Aorta (tissue), 5 donors: ENCODE measurements around the gene ZSWIM7. TPM values are rescaled to one million over a fixed set of nuclear protein-coding genes. Genes with fewer than 3 reads are reported as not detected.
"Not testable (repeated sequence)": the region's sequence is repeated elsewhere in the genome, so short reads cannot be mapped to it uniquely, and the experiment has no call there.

ENCODE experiments used
- ATAC-seq: fragments of 200-7000 bp; cut with Tn5 transposase; one replicate; pipeline ENCODE4 v1.9.1; 2022; ENCODE audit warnings: moderate library complexity; ENCODE audit not compliant: low FRiP score
- DNase-seq, 2 donors: peaks; one replicate each; pipeline ENCODE4 v3.0.0-alpha.2; 2020
- H3K27ac ChIP-seq, 2 donors: one replicate each; pipeline ENCODE4 v1.5.1; 2013; ENCODE audit warnings: low read length in 2 of 2, mild to moderate bottlenecking in 2 of 2, moderate library complexity in 2 of 2, control low read depth in 1 of 2, inconsistent platforms in 1 of 2, low read depth in 1 of 2
- H3K27me3 ChIP-seq, 2 donors: one replicate each; pipeline ENCODE4 v1.6.1; 2013; ENCODE audit warnings: control low read depth in 1 of 2, low read length in 1 of 2, mild to moderate bottlenecking in 1 of 2, moderate library complexity in 1 of 2; ENCODE audit not compliant: insufficient read depth in 2 of 2, control insufficient read depth in 1 of 2
- H3K36me3 ChIP-seq, 2 donors: one replicate each; pipeline ENCODE4 v1.6.1; 2013; ENCODE audit warnings: control low read depth in 1 of 2, low read length in 1 of 2, mild to moderate bottlenecking in 1 of 2; ENCODE audit not compliant: insufficient read depth in 2 of 2, control insufficient read depth in 1 of 2
- H3K4me1 ChIP-seq, 2 donors: one replicate each; pipeline ENCODE4 v1.6.1; 2013; ENCODE audit warnings: low read length in 2 of 2, control low read depth in 1 of 2, mild to moderate bottlenecking in 1 of 2, moderate library complexity in 1 of 2; ENCODE audit not compliant: insufficient read depth in 2 of 2, control insufficient read depth in 1 of 2
- H3K4me3 ChIP-seq, 2 donors: one replicate each; pipeline ENCODE4 v1.5.1; 2013; ENCODE audit warnings: low read length in 2 of 2, control low read depth in 1 of 2, mild to moderate bottlenecking in 1 of 2
- H3K9me3 ChIP-seq: one replicate; pipeline ENCODE4 v1.6.1; 2013; ENCODE audit warnings: mild to moderate bottlenecking, low read length; ENCODE audit not compliant: control insufficient read depth
- WGBS, 2 donors: extraction: QIAGEN DNeasy Blood & Tissue Kit; methylation state at CpG; one replicate each; pipeline ENCODE4 v1.1.7; 2013; 5-methylcytosine and 5-hydroxymethylcytosine counted together
- intact Hi-C, 2 donors: fragments of 100-400 bp; cut with DNase I; formaldehyde crosslinking; loops; one replicate each; pipeline versions ENCODE4 v1.14.2 to v1.15.0; 2022
- polyA plus RNA-seq, 2 donors: library from polyadenylated mRNA; stranded (reverse); fragments of 200-250 nt; gene quantifications; one replicate each; pipeline ENCODE4 v1.2.3, GENCODE V29; 2013
- total RNA-seq, 2 donors: library from RNA; stranded (reverse); fragmentation: NEBNext Ultra II Directional; extraction: Animal tissue kit (Norgen Biotek cat#: 25700); gene quantifications; one replicate each; pipeline ENCODE4 v1.2.1, GENCODE V29; 2021
- donor health status: healthy with polysubstance abuse.
- donor health status: Bipolar disorder and iron deficiency.
- donor health status: DM: no; HTN: no; CAD: no.
- donor health status: DM: no; HTN: no; CAD: no.
- donor health status: DM: yes; HTN: yes; CAD: no.

The ZSWIM7 gene
- total and polyA plus RNA-seq, 4 donors = 14.6 to 38.1 (median 22.4) TPM

DNA sequence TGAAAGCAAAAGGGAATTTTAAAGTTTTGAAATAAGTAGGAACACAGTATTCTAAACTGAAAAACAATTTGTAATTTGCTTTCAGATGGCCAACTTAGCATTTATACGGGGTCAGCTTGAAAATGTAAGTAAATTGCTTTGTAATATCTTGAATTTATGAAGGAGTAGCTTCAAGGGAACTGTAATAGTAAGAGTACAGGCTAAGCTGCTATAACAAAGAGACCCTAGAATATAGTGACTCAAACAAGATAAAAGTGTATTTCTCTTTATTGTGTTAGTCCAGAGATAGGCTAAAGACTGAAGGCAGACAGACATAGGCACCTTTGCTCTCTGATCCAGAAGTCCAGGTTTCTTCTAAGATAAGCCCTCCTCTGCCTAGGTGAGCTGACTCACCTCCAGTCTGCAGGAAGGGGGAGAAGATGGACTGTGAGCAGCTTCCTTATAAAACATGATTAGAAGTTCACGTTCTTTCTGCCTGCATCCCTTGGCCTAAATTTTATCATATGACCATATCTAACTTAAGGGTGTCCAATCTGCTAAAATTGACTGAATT is 3.3 kb upstream of the ZSWIM7 start:
- Histone ChIP-seq H3K27me3 (no peaks in the 10 kb centered on the region), H3K4me3 (no peak overlapping the region), H3K4me1 (no peaks in the 10 kb centered on the region), H3K9me3 (no peaks in the 10 kb centered on the region), H3K36me3 (peaks cover 6 to 16% of the 10 kb centered on the region in 2 donors), H3K27ac (no peak overlapping the region)
- intact Hi-C loops = no loop called here
- DNase-seq = no peak
- ATAC-seq = no peak
- 95% methylated on average over 2 of the region's 2 CpGs for WGBS, 2 donors

DNA sequence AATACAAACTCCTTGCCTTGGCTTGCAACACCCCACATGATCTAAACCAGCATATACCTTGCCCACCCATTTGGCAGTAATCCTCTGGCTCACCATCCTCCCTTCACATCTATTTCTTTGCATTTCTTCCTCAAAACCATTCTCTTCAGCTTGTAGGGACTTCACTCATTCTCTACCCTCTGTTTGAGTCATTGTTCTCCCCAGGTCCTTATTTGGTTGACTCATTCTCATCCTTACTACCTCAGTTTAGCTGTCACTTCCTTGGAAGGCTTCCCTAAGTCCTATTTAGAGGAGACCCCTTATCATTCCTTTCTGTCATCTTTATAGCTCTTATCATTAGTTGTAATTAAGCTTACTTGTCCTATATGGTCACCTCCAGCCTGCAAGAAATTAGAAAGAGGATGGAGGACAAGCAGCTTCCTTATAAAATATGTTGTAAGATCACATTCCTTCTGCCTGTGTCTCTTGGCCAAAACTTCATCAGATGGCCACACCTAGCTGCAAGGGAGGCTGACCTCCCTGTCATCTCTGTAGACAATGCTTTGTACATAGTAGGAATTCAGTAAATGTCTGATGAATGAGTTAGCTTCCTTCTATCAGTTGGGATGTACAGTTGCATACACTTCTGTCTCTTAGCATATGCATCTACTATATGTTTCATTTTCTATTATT is 1.9 kb upstream of the ZSWIM7 start:
- Histone ChIP-seq H3K9me3 (no peaks in the 10 kb centered on the region), H3K36me3 (peaks cover 6 to 13% of the 10 kb centered on the region in 2 donors), H3K27me3 (no peaks in the 10 kb centered on the region), H3K27ac (no peak overlapping the region), H3K4me3 (peak overlapping the region in 1 of 2 donors; percentile 15), H3K4me1 (no peaks in the 10 kb centered on the region)
- intact Hi-C loops = no loop called here
- no peak for ATAC-seq
- DNase-seq = no peak

DNA sequence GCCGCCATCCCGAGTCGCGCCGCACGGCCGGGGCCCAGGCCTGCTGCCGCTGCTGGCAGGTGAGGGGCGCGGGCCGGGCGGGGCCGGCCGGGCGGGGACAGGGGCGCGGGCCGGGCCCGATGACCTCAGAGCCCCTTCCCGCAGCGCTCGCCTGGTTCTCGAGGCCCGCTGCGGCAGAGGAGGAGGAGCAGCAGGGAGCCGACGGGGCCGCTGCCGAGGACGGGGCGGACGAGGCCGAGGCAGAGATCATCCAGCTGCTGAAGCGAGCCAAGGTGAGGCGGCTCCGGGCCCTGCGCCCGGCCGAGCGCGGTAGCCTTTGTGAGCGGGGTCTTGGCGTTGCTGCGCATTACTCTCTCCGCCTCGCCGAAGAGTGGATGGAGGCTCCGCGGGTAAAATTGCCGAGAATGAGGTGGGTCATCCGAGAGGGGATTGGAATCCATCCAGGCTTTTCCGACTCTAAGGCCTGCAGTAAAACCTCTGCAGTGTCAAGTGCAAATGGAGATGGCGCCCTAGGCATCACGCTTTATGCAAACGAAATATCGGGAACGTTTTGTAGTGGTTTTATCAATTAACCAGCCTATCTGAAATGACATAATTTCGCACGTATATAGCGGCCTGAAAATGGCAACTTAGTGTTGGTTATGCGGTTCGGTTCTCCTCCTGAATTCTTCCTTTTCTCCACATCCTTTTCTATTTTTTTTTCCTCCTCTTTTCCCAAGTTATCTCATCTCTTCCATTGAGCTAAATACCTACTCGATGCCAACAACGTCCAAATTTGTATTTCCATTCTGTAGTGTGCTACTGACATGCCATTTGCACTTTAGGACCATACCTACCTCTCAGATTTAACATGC is 697 bp upstream of the ZSWIM7 start:
- DNase-seq (peak in 1 of 2 donors; percentile 59), ATAC-seq (peak; percentile 12)
- 2% methylated on average over 51 to 64 of the region's 64 CpGs for WGBS, 2 donors
- intact Hi-C loops = loop anchor here (2.0 to 5.0 kb wide), 2 partner anchors 173 to 737 kb away; no protein-coding TSS in a partner anchor
- no peaks in the 10 kb centered on the region for H3K9me3 ChIP-seq
- H3K4me1 ChIP-seq = no peaks in the 10 kb centered on the region
- H3K27me3 ChIP-seq = no peaks in the 10 kb centered on the region
- H3K27ac ChIP-seq = peak overlapping the region; percentile 34 to 97
- H3K36me3 ChIP-seq = peaks cover 6 to 10% of the 10 kb centered on the region in 2 donors
- peak overlapping the region; percentile 57 to 59 for H3K4me3 ChIP-seq

DNA sequence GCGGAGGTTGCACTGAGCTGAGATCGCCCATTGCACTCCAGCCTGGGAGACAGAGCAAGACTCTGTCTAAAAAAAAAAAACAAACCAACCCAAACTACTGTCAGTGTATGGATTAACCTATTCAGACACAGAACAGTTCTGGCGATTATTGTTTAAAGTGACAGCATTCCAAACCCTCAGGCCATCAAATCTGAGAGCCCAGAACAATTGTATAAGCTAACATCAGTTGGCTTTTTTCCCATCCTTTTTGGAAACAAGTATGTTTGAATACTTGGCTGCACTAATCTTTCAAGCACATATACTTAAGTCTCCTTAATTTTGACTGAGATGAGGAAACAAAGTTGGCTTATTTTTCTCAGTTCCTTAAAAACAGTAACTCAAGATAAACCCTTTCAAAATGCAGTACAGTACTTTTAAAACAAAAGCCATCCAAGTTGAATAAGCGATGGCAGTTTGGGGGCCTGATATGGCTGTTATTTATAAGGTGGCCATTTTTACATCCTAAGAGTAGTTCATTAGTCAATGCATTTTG is 1.4 kb downstream of the ZSWIM7 start:
- H3K4me3 ChIP-seq = no peak overlapping the region
- intact Hi-C loops = loop anchor here (2.0 to 5.0 kb wide), 2 partner anchors 171 to 735 kb away; no protein-coding TSS in a partner anchor

DNA sequence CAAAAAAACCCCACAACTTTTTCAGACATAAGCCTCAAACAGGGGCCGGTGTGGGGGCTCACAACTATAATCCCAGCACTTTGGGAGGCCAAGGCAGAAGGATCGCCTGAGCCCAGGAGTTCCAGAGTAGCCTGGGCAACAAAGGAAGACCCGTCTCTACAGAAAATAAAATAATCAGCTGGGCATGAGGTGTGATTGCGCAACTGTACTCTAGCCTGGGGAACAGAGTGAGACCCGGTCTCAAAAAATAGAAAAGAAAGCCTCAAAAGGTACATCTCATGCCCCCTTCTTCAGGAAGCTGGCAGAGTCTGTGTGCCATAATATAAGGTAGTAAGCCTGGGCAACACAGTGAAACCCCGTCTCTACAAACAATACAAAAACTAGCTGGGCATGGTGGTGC is 3.2 kb downstream of the ZSWIM7 start:
- ATAC-seq (no peak), DNase-seq (no peak)
- no peaks in the 10 kb centered on the region for H3K4me1 ChIP-seq
- no peaks in the 10 kb centered on the region for H3K27me3 ChIP-seq
- no peaks in the 10 kb centered on the region for H3K36me3 ChIP-seq
- no peak overlapping the region for H3K4me3 ChIP-seq
- intact Hi-C loops = loop anchor here (5.0 kb wide), 1 partner anchor 169 kb away; no protein-coding TSS in a partner anchor
- H3K27ac ChIP-seq = no peak overlapping the region
- no peaks in the 10 kb centered on the region for H3K9me3 ChIP-seq
- 75 to 87% methylated on average over 6 of the region's 6 CpGs for WGBS, 2 donors

More for the DNA sequence above, 1.4 kb downstream of the ZSWIM7 start:
- no peaks in the 10 kb centered on the region for H3K4me1 ChIP-seq
- ATAC-seq (no peak), DNase-seq (no peak)
- no peaks in the 10 kb centered on the region for H3K36me3 ChIP-seq
- no peak overlapping the region for H3K27ac ChIP-seq
- H3K27me3 ChIP-seq = no peaks in the 10 kb centered on the region
- no peaks in the 10 kb centered on the region for H3K9me3 ChIP-seq
- WGBS, 2 donors = 76 to 79% methylated on average over 4 of the region's 4 CpGs

DNA sequence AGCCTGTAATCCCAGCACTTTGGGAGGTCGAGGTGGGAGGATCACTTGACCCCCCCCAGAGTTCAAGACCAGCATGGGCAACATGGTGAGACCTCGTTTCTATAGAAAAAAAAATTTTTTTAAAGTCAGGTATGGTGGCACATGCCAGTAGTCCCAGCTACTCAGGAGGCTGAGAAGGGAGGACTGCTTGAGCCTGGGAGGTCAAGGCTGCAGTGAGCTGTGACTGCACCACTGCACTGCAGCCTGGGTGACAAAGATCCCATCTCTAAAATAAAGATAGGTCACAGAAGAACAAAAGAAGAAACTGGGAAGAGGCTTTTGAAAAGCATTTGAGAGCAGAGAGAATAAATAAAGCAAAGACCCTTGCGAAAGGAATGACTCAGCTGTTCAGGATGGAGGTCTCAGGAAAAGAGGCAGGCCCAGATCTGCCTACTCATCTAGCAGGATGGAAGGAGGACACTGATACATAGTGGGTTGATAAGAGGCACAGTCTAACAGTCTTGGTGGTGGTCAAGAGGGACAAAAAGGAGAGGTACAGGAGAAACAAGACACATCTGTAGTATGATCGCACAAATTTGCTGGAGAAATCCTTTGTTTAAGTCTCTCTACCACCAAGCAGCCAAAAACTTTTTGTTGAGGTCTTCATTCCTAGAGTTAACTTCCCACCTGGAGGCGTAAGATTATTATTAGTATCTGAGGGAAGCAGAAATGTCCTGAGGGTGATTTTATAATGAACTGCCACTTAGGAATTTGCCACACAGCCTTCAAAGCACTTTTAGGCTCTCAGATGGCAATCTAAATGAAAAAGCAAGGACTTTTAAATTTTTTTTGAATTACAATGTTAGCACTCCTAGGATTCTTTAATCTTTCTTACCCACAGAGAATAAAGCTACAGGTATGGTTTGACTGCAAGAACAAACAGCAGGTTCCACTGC is 17.6 kb downstream of the ZSWIM7 start:
- Histone ChIP-seq H3K4me1 (no peaks in the 10 kb centered on the region), H3K4me3 (no peak overlapping the region), H3K27ac (no peak overlapping the region), H3K9me3 (no peaks in the 10 kb centered on the region), H3K27me3 (no peaks in the 10 kb centered on the region), H3K36me3 (peaks cover 0 to 12% of the 10 kb centered on the region in 2 donors)
- ATAC-seq (no peak), DNase-seq (no peak)
- 86 to 92% methylated on average over 5 of the region's 5 CpGs for WGBS, 2 donors
- intact Hi-C loops = no loop called here

DNA sequence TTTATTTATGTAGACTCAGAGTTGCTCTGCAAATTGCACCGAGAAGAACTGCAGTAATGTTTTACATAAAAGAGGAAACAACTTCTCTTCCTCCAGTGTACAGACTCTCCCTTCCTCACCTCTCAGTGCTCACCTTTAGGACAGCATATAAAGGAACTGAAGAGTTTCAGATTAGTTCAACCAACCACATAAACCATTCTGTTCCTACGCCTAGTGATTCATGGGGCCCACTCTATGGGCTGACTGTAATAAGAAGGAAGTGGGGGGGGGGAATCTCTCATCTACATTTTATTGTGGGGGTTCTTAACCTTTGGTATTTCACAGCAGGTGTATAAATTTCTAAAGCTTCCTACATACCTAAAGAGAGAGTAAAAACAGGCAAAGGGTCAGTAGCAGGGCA is 18.3 kb downstream of the ZSWIM7 start:
- Histone ChIP-seq H3K27me3 (no peaks in the 10 kb centered on the region), H3K27ac (no peak overlapping the region), H3K4me3 (no peak overlapping the region), H3K4me1 (no peaks in the 10 kb centered on the region), H3K9me3 (no peaks in the 10 kb centered on the region), H3K36me3 (peaks cover 5 to 14% of the 10 kb centered on the region in 2 donors)
- no peak for DNase-seq
- intact Hi-C loops = no loop called here
- ATAC-seq = no peak
- 44 to 69% methylated on average over 2 of the region's 2 CpGs for WGBS, 2 donors

DNA sequence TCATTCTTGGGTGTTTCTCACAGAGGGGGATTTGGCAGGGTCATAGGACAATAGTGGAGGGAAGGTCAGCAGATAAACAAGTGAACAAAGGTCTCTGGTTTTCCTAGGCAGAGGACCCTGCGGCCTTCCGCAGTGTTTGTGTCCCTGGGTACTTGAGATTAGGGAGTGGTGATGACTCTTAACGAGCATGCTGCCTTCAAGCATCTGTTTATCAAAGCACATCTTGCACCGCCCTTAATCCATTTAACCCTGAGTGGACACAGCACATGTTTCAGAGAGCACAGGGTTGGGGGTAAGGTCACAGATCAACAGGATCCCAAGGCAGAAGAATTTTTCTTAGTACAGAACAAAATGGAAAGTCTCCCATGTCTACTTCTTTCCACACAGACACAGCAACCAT is 20.5 kb downstream of the ZSWIM7 start:
- H3K9me3 ChIP-seq, intact Hi-C loops, ATAC-seq, H3K36me3 ChIP-seq, H3K27ac ChIP-seq, H3K4me1 ChIP-seq, H3K4me3 ChIP-seq, H3K27me3 ChIP-seq, DNase-seq: not testable (repeated sequence)
- WGBS, 2 donors = 73 to 87% methylated on average over 2 to 3 of the region's 4 CpGs
